ENCODE measurements around the gene RBBP8NL.

RBBP8NL gene

DNA sequence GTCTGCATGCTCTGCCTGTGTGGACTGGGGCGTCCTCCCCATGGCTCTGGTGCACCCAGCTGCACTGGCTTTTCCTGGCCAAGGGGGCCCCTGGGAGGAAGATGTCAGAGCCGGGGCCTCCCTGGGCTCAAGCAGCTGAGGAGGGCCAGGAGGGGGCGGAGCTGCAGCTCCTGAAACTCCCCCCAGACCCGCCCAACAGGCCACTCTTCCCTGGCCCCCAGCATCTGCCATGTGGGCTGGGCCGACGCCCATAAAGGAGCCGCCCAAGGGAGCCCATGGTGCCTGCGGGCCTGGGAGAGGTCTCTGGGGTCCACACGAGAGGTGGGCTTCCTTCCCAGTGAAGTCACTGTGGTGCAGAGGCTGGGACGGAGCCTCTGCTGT, 4.0 kb downstream of the RBBP8NL start:
- Mint-ChIP-seq H3K4me1 (ENCODE audit: low read depth) (no peaks in the 10 kb centered on the region), H3K36me3 (ENCODE audit: low read depth) (no peaks in the 10 kb centered on the region), H3K27me3 (peaks cover 5% of the 10 kb centered on the region), H3K27ac (no peak overlapping the region), H3K4me3 (no peak overlapping the region), H3K9me3 (no peaks in the 10 kb centered on the region)
- DNase-seq, result no peak

GRCh38 chr20:62422636-62423325, 4.6 kb downstream of the RBBP8NL start:
- no peak overlapping the region for H3K27ac Mint-ChIP-seq
- H3K27me3 Mint-ChIP-seq, result peaks cover 5% of the 10 kb centered on the region
- H3K4me3 Mint-ChIP-seq, result no peak overlapping the region
- no peaks in the 10 kb centered on the region for H3K9me3 Mint-ChIP-seq
- DNase-seq, result no peak
- H3K36me3 Mint-ChIP-seq (ENCODE audit: low read depth), result no peaks in the 10 kb centered on the region
- no peaks in the 10 kb centered on the region for H3K4me1 Mint-ChIP-seq (ENCODE audit: low read depth)

DNA sequence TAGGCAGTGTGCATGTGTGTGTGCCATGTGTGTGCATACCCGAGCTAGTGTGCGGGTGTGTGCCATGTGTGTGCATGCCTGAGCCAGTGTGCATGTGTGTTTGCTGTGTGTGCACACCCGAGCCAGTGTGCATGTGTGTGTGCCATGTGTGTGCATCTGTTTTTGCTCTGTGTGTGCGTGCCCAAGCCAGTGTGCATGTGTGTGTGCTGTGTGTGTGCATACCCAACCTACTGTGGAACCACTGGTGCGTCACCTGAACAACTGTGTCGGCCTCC, 5.7 kb downstream of the RBBP8NL start:
- Mint-ChIP-seq H3K4me3 (no peak overlapping the region), H3K4me1 (ENCODE audit: low read depth) (no peaks in the 10 kb centered on the region), H3K27ac (no peak overlapping the region), H3K9me3 (no peaks in the 10 kb centered on the region), H3K36me3 (ENCODE audit: low read depth) (no peaks in the 10 kb centered on the region), H3K27me3 (peaks cover 5% of the 10 kb centered on the region)
- DNase-seq, result no peak

GRCh38 chr20:62420846-62421715, 6.3 kb downstream of the RBBP8NL start:
- no peaks in the 10 kb centered on the region for H3K9me3 Mint-ChIP-seq
- H3K27me3 Mint-ChIP-seq, result peaks cover 5% of the 10 kb centered on the region
- no peaks in the 10 kb centered on the region for H3K4me1 Mint-ChIP-seq (ENCODE audit: low read depth)
- no peak overlapping the region for H3K4me3 Mint-ChIP-seq
- H3K36me3 Mint-ChIP-seq (ENCODE audit: low read depth), result no peaks in the 10 kb centered on the region
- no peak overlapping the region for H3K27ac Mint-ChIP-seq
- DNase-seq, result no peak

- Mint-ChIP-seq H3K4me3 (no peak overlapping the region), H3K9me3 (no peaks in the 10 kb centered on the region), H3K36me3 (ENCODE audit: low read depth) (no peaks in the 10 kb centered on the region), H3K27me3 (peaks cover 1% of the 10 kb centered on the region), H3K4me1 (ENCODE audit: low read depth) (no peaks in the 10 kb centered on the region), H3K27ac (no peak overlapping the region)
- DNase-seq, result no peak
These were observed 7.6 kb downstream of the RBBP8NL start for GRCh38 chr20:62419759-62420158.

DNA sequence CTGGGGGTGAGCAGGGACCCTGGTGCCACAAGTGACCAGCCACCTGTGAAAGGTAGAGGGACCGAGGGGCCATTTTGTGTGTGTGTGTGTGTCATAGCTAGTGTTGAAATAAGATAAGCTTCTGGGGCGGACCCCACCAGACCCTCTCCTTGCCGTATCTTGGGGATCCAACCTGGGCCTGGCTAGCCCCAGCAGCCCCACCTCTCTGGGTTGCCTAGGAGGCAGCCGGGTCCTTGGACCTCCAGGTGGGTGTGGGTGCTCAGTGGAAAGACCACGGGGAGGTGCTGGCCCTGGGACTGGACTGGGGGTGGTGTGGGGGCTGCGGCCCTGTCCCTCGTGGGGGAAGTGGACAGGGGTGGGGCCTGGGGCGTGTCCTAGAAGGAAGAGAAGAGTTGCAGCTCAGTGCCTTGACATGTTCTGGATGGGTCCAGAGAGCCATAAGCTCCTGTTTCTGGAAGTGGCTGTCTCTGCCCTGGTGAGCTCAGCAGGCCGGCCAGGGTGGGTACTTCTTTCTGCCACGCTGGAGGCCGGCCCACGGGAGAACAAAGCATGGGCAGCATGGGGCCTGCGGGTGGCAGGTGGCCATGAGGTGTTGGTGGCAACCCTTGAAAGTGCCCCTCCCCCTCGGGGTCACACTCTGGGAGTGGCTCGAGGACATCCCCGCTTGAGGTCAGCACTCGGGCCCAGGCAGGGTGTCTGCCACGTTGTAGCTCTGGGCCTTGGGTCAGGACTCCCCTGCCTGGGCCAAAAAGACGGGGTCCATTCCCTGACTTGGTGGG, 8.4 kb downstream of the RBBP8NL start:
- H3K4me1 Mint-ChIP-seq (ENCODE audit: low read depth), result no peaks in the 10 kb centered on the region

DNA sequence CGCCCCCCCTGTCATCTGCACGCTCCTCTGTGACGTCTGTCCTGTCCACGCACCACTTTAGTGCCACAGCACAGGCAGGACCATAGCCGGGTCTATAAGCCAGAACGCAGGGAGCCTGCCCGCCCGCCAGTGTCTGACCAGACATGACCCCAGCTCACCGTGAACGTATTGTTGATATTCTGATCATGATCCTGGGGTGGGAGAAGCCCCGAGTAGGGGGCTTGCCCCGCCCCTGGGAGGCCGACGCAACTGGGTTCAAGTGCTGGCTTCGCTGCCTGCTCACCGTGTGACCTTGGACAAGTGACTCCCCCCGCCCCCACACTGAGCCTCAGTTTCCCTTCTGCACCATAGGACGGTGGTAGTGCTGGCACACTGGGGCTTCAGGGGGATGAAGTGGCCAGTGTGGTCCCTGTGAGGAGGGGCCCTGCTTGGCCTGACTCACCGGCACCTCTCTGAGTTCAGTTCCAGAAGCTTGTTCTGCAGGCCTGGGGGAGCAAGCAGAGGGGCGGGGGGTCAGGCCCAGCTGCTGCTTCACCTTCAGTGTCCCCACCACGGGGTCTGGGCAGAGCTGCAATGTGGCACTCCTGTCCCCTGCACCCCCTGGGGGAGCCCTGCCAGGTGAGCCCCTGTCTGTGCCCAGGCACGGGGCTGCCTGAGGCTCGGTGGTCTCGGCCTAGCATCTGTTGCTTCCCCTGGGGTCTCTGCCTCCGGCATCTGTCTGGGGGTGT, 9.2 kb downstream of the RBBP8NL start:
- Mint-ChIP-seq H3K36me3 (ENCODE audit: low read depth) (no peaks in the 10 kb centered on the region), H3K27ac (no peak overlapping the region), H3K9me3 (no peaks in the 10 kb centered on the region), H3K4me3 (no peak overlapping the region), H3K27me3 (no peaks in the 10 kb centered on the region), H3K4me1 (ENCODE audit: low read depth) (no peaks in the 10 kb centered on the region)
- no peak for DNase-seq

More for the DNA sequence above, 8.4 kb downstream of the RBBP8NL start:
- DNase-seq, result no peak
- Mint-ChIP-seq H3K27ac (no peak overlapping the region), H3K9me3 (no peaks in the 10 kb centered on the region), H3K36me3 (ENCODE audit: low read depth) (no peaks in the 10 kb centered on the region), H3K27me3 (no peaks in the 10 kb centered on the region), H3K4me3 (no peak overlapping the region)

DNA sequence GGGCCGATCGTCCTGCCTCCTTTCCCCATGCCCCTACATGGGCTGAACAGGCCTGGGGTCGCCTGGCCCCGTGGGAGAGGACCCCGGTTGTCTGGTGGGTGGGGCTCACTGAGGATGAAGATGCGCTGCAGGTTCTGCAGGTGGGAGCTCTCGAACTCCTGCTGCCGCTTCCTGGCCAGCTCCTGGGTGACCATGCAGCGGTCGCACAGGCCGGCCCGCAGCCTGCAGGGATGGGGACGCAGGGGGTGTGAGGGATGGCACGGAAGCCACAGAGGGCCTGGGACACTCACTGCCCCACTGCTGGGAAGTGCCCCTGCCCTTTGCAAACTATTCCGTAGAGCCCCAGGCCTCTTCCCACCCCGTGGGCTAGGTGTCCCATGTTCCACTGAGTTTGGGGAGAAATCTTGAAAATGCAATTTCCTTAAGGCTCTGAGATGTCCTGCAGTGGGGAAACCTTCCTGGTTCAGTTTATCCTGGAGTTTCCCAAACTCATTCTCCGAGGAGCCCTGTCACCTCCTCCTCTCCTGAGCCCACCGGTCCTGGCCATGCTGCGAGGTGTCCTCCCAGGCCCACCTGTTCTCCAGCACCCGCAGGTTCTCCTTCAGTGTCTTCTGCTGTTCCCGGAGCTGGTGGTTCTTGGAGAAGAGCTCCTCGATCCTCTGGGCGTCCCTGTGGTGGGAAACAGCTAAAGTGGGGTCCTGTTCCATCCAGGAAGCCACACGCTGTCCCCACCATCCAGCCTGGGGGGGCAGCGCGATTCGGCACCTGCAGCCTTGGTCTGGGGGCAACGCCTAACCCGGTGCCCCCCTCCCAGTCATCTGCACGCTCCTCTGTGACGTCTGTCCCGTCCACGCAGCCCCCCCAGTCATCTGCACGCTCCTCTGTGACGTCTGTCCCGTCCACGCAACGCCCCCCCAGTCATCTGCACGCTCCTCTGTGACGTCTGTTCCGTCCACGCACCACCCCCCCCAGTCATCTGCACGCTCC, 10.4 kb downstream of the RBBP8NL start:
- H3K27me3 Mint-ChIP-seq, result no peaks in the 10 kb centered on the region
- H3K4me3 Mint-ChIP-seq, result no peak overlapping the region

GRCh38 chr20:62415354-62416111, 11.8 kb downstream of the RBBP8NL start:
- no peaks in the 10 kb centered on the region for H3K4me1 Mint-ChIP-seq (ENCODE audit: low read depth)
- no peaks in the 10 kb centered on the region for H3K9me3 Mint-ChIP-seq
- H3K36me3 Mint-ChIP-seq (ENCODE audit: low read depth), result no peaks in the 10 kb centered on the region
- no peak for DNase-seq
- no peak overlapping the region for H3K4me3 Mint-ChIP-seq
- H3K27ac Mint-ChIP-seq, result no peak overlapping the region
- H3K27me3 Mint-ChIP-seq, result no peaks in the 10 kb centered on the region

More for the DNA sequence above, 10.4 kb downstream of the RBBP8NL start:
- Mint-ChIP-seq H3K4me1 (ENCODE audit: low read depth) (no peaks in the 10 kb centered on the region), H3K9me3 (no peaks in the 10 kb centered on the region), H3K36me3 (ENCODE audit: low read depth) (no peaks in the 10 kb centered on the region), H3K27ac (no peak overlapping the region)
- no peak for DNase-seq

DNA sequence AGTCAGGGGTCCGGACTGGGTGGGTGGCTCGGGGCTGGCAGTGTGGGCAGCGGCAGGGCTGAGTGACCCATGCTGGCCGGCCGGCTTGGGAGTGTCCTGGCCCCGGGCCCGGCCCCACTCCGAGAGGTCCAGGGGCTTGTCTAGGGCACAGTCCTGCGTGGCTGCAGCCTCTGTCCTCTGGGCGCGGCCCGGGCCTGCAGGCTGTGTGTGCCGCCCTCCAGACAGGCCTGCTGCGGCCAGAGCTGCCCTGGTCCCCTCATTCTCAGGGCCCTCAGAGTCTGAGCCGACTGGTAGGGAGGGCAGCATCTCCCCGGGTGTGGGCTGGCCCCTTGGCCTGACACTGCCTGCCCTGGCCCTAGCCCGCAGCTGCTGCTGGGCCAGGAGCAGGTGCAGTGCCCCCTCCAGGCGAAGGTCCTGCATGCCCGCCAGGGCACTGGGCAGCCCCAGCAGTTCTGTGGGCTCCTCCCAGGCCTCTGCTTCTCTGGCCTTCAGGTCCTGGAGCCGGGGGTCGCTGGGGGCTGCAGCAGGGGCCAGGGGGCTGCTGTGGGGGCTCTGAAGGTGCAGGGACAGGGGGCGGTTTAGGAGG, 13.3 kb downstream of the RBBP8NL start:
- Mint-ChIP-seq H3K27ac (no peak overlapping the region), H3K4me3 (no peak overlapping the region), H3K4me1 (ENCODE audit: low read depth) (peaks cover 8% of the 10 kb centered on the region), H3K9me3 (no peaks in the 10 kb centered on the region), H3K36me3 (ENCODE audit: low read depth) (no peaks in the 10 kb centered on the region), H3K27me3 (no peaks in the 10 kb centered on the region)
- no peak for DNase-seq

- no peak for DNase-seq
- Mint-ChIP-seq H3K4me3 (no peak overlapping the region), H3K4me1 (ENCODE audit: low read depth) (peaks cover 8% of the 10 kb centered on the region), H3K27ac (no peak overlapping the region), H3K27me3 (no peaks in the 10 kb centered on the region), H3K9me3 (no peaks in the 10 kb centered on the region), H3K36me3 (ENCODE audit: low read depth) (no peaks in the 10 kb centered on the region)
These were observed 14.2 kb downstream of the RBBP8NL start for GRCh38 chr20:62413025-62413570.

DNA sequence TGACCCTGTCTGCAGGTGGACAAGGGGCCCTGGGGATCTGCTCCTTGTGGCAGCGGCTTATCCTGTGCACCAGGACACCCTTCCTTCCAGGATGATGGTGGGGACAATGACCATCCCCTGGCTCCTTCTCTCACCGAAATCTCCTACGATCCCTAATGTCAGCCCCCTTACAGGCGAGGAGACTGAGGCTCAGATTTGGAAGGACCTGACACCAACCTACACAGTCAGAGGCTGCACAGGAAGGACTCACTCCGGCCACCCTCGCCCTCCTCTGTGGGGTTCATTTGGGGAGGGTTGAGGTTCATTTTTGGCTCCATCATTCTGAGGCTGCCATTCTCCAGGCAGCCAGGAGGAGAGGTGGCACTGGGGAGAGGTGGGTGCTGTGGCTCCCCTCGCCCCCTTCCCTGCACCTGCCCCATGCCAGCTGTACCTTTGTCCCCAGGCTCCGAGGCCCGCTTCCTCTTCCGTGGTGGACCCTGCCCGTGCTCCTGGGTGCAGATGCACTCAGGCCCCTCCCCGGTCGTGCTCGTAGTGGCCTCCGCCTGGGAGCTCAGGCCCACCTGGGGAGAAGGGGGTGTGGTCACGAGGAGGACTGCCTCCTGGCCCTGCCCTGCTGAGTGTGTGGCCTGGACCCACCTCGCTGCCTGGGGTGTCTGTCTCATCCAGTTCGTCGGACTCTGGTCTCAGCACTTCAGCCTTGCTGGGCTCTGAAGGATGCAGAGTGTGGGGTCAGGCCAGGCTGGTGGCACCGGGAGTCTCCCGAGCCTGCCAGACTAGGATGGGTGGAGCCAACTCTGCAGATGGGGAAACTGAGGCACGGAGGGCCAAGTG, 14.9 kb downstream of the RBBP8NL start:
- Mint-ChIP-seq H3K27ac (no peak overlapping the region), H3K4me3 (no peak overlapping the region), H3K9me3 (no peaks in the 10 kb centered on the region), H3K36me3 (ENCODE audit: low read depth) (no peaks in the 10 kb centered on the region), H3K4me1 (ENCODE audit: low read depth) (peaks cover 14% of the 10 kb centered on the region), H3K27me3 (no peaks in the 10 kb centered on the region)
- no peak for DNase-seq

Measured in activated T-cell treated with anti-CD3 and anti-CD28 coated beads, Interleukin-2, amount 50 U/mL, for 24 hours (primary cell).